Esophagus squamous epithelium (tissue), 4 donors: ENCODE measurements around the gene FILIP1L.

Source experiments
- CTCF ChIP-seq, 6 experiments: fragments of 450-650 bp in 4 of 6; fragments of 200-600 bp in 2 of 6; sonication (generic) in 2 of 6; IDR thresholded peaks; one replicate each; pipeline ENCODE4 v1.5.1; 2016 to 2019; ENCODE audit warnings: antibody characterized with exemption in 6 of 6, mild to moderate bottlenecking in 4 of 6, moderate library complexity in 4 of 6
- POLR2A ChIP-seq, 4 donors: fragments of 450-650 bp; IDR thresholded peaks; one replicate each; pipeline ENCODE4 v1.6.1; 2017; ENCODE audit warnings: antibody characterized with exemption in 4 of 4, mild to moderate bottlenecking in 4 of 4, moderate library complexity in 3 of 4

DNA sequence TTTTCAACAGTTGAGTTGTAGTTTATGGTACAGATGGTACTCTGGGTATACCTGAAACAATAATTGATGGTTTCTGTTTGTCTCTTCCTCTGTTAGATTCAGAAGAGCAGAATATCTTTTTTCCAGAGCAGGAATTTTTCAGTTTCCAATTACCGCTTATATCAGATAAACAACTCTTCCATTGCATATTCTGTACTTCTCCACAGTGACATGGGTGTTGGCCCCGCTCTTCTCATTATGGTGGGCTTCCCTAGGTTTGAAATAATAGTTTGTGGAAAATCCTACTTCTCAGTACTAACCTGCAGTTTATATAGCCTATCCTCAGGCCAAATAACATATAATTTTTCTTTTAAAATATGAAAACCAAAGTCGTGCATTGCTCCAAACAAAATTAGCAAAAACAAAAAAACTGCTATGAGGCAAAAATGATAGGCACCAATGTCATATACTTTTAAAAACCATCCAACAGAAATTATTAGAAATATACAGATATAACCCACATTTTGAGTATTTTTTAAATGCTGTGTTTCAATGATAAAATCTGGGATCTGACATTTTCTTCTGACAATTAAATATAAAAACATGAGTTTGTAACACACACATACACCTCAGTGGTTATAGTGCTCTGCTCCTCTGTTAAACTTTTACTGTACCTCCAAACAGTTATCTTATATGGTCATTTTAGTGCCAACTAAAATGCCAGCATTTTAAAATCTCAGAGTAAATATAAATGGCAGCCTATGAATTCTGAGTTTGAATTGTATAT, 239.9 kb downstream of the FILIP1L start:
- TF ChIP-seq CTCF (IDR thresholded peaks at IDR 0.05) (no peak), POLR2A (IDR thresholded peaks at IDR 0.05) (no peak)
